K562 (cell line): ENCODE results near the gene THG1L. TPM values are rescaled to one million over a fixed set of nuclear protein-coding genes. Genes with fewer than 3 reads are reported as not detected.

Experiments used
- ATAC-seq: fragments of 200-7000 bp; cut with Tn5 transposase; 3 replicates; pipeline ENCODE4 v1.9.1; 2020; ENCODE audit warnings: moderate library complexity
- BruUV-seq: library from RNA; stranded (reverse); fragments of 400-500 nt; replicated peaks from 2 replicates; lab custom pipeline; 2021; lab: Mats Ljungman, UMichigan
- CTCF ChIA-PET: fragments of 300-600 bp; formaldehyde crosslinking; extraction: SDS; loops from one replicate; lab custom pipeline; 2021; ENCODE audit warnings: low intra/inter-chr PET ratio; lab: Yijun Ruan, JAX
- POLR2A ChIA-PET: fragments of 300-600, 350-650 bp; sonication (Branson Sonifier 250); formaldehyde crosslinking; extraction: SDS; loops from one replicate; lab custom pipeline; 2021; ENCODE audit warnings: antibody characterized with exemption, inconsistent platforms; lab: Yijun Ruan, JAX
- DNase-seq, 4 experiments: peaks; one replicate each; pipeline versions ENCODE4 v3.0.0 to v3.0.0-alpha.2; 2011 to 2018; ENCODE audit warnings: low spot score in 3 of 4, mixed read lengths in 3 of 4; ENCODE audit errors: extremely low read depth in 1 of 4
- FAIRE-seq: peaks from 2 replicates; lab custom pipeline; 2011; peaks lifted over from hg19 to GRCh38; lab: Jason Lieb, UNC
- H2AFZ ChIP-seq: 2 replicates; pipeline ENCODE4 v1.6.0; 2011; ENCODE audit warnings: low read depth, low read length, control low read depth, inconsistent platforms
- H3K27ac ChIP-seq: fragments of 200-600 bp; 3 replicates; pipeline ENCODE4 v1.8.0; 2011; ENCODE audit warnings: low read depth, mild to moderate bottlenecking, control low read depth, inconsistent platforms, low read length, moderate library complexity, mixed read lengths; ENCODE audit errors: extremely low read depth
- H3K27me3 ChIP-seq, 2 experiments: fragments of 300-600 bp in 1 of 2; 2 replicates in 1 of 2; 3 replicates in 1 of 2; pipeline versions ENCODE4 v1.6.0 to v1.8.0; 2011; ENCODE audit warnings: inconsistent platforms in 2 of 2, low read length in 2 of 2, mild to moderate bottlenecking in 1 of 2, mixed read lengths in 1 of 2, moderate library complexity in 1 of 2; ENCODE audit not compliant: control insufficient read depth in 2 of 2, insufficient read depth in 2 of 2
- H3K36me3 ChIP-seq: fragments of 300-600 bp; 3 replicates; pipeline ENCODE4 v1.8.0; 2011; ENCODE audit warnings: mild to moderate bottlenecking, low read length, inconsistent platforms; ENCODE audit not compliant: control insufficient read depth, insufficient read depth
- H3K4me1 ChIP-seq, 2 experiments: fragments of 200-600 bp in 1 of 2; replicated peaks in 1 of 2; 2 replicates in 1 of 2; 3 replicates in 1 of 2; pipeline versions ENCODE4 v1.5.1 to v1.8.0; 2011; ENCODE audit warnings: inconsistent platforms in 2 of 2, low read length in 2 of 2, mild to moderate bottlenecking in 1 of 2, mixed read lengths in 1 of 2, moderate library complexity in 1 of 2; ENCODE audit not compliant: control insufficient read depth in 2 of 2, insufficient read depth in 2 of 2
- H3K4me2 ChIP-seq: 2 replicates; pipeline ENCODE4 v1.6.1; 2011; ENCODE audit warnings: low read length, control low read depth, inconsistent platforms, mixed read lengths; ENCODE audit not compliant: insufficient read depth
- H3K4me3 ChIP-seq: fragments of 200-600 bp; sonication (generic), shearing (Covaris generic); 2 replicates; pipeline ENCODE4 v1.5.1; 2016; ENCODE audit warnings: control low read depth, inconsistent platforms
- H3K79me2 ChIP-seq: fragments of 200-600 bp; 3 replicates; pipeline ENCODE4 v1.8.0; 2011; ENCODE audit warnings: low read length, inconsistent platforms; ENCODE audit not compliant: control insufficient read depth, insufficient read depth
- H3K9ac ChIP-seq, 2 experiments: 2 replicates each; pipeline versions ENCODE4 v1.6.0 to v1.6.1; 2011; ENCODE audit warnings: low read depth in 2 of 2, low read length in 2 of 2, control low read depth in 1 of 2, inconsistent platforms in 1 of 2, mild to moderate bottlenecking in 1 of 2, mixed read lengths in 1 of 2; ENCODE audit not compliant: insufficient read depth in 1 of 2
- H3K9me1 ChIP-seq: one replicate; pipeline ENCODE4 v1.6.0; 2011; ENCODE audit warnings: inconsistent platforms, mild to moderate bottlenecking, low read length, moderate library complexity; ENCODE audit not compliant: control insufficient read depth, insufficient read depth
- H3K9me3 ChIP-seq: replicated peaks from 2 replicates; pipeline ENCODE4 v1.5.1; 2011; ENCODE audit warnings: low read depth, low read length, inconsistent platforms; ENCODE audit not compliant: control insufficient read depth, insufficient read depth
- H4K20me1 ChIP-seq: replicated peaks from 2 replicates; pipeline ENCODE4 v1.6.1; 2011; ENCODE audit warnings: low read length, inconsistent platforms, mixed read lengths; ENCODE audit not compliant: control insufficient read depth, insufficient read depth
- CREB3 ChIP-seq: fragments of 450-650 bp; conservative IDR thresholded peaks from 2 replicates; pipeline ENCODE4 v1.6.1; 2016; ENCODE audit warnings: missing genetic modification characterization, low read depth, mild to moderate bottlenecking, missing compliant biosample characterization, moderate library complexity
- CREB3L1 ChIP-seq: fragments of 450-650 bp; IDR thresholded peaks from 2 replicates; pipeline ENCODE4 v1.6.1; 2014; ENCODE audit warnings: low read depth, mild to moderate bottlenecking, moderate library complexity, borderline replicate concordance
- HDAC8 ChIP-seq: fragments of 450-650 bp; IDR thresholded peaks from 2 replicates; pipeline ENCODE4 v1.6.1; 2016; ENCODE audit warnings: mild to moderate bottlenecking, missing genetic modification characterization, moderate library complexity, missing compliant biosample characterization
- HMG20B ChIP-seq: fragments of 250-450 bp; sonication (Bioruptor Pico); IDR thresholded peaks from 2 replicates; pipeline ENCODE4 v1.5.0; 2021; ENCODE audit warnings: mild to moderate bottlenecking
- IFI16 ChIP-seq: fragments of 250-450 bp; sonication (Bioruptor Pico); IDR thresholded peaks from 2 replicates; pipeline ENCODE4 v2.1.2; 2022; ENCODE audit warnings: mild to moderate bottlenecking, inconsistent platforms
- STAT5A ChIP-seq: IDR thresholded peaks from 2 replicates; pipeline ENCODE4 v1.6.1; 2012; ENCODE audit warnings: low read length, inconsistent platforms, borderline replicate concordance
- ZC3H8 ChIP-seq: fragments of 450-650 bp; IDR thresholded peaks from 2 replicates; pipeline ENCODE4 v1.6.1; 2017
- ZNF143 ChIP-seq: sonication (generic); formaldehyde crosslinking; IDR thresholded peaks from 2 replicates; pipeline ENCODE4 v1.9.0; 2022; ENCODE audit warnings: mild to moderate bottlenecking, missing genetic modification reagents
- ZNF212 ChIP-seq: fragments of 450-650 bp; formaldehyde crosslinking; IDR thresholded peaks from 2 replicates; pipeline ENCODE4 v1.4.0; 2020; ENCODE audit warnings: mild to moderate bottlenecking
- WGBS: fragments of 100-300 bp; shearing (Covaris generic); methylation state at CpG from one replicate; pipeline ENCODE4 v1.1.6; 2016; ENCODE audit warnings: low coverage, mixed read lengths; ENCODE audit not compliant: insufficient coverage; ENCODE audit errors: missing lambda C conversion rate; 5-methylcytosine and 5-hydroxymethylcytosine counted together
- in situ Hi-C: fragments of 300-500 bp; cut with MboI; formaldehyde crosslinking; loops from 4 replicates; pipeline ENCODE4 v1.15.0; 2018; ENCODE audit warnings: inconsistent platforms, mixed read lengths
- intact Hi-C: fragments of 100-400 bp; cut with micrococcal nuclease; formaldehyde crosslinking; loops from 2 replicates; pipeline ENCODE4 v1.14.2; 2022
- polyA plus RNA-seq, 8 experiments: library from polyadenylated mRNA; depleted of rRNA in 4 of 8; stranded (reverse) in 5 of 8; unstranded in 3 of 8; fragments of >200 nt; fragmentation: Nextera tagmentation in 2 of 8; fragmentation: Illumina TruSeq in 1 of 8; extraction: Ambion mirVana in 2 of 8; extraction: Trizol in 1 of 8; gene quantifications; 2 replicates each; pipeline versions ENCODE4 v1.2.1 to v1.2.3, GENCODE V29; 2011 to 2014; ENCODE audit warnings: inconsistent platforms in 1 of 8, missing spikeins in 1 of 8
- total RNA-seq, 7 experiments: library from RNA; depleted of rRNA in 6 of 7; stranded (reverse); fragments of >200 nt in 6 of 7; fragmentation: Illumina TruSeq in 2 of 7; extraction: Trizol in 2 of 7; gene quantifications; 2 replicates each; pipeline versions ENCODE4 v1.2.1 to v1.2.3, GENCODE V29; 2011 to 2021; ENCODE audit warnings: low replicate concordance in 1 of 7

THG1L gene
- total and polyA plus RNA-seq, 9 of the 15 experiments (the other 6 are each of a cell fraction or from before 2014, with no cell fraction given) = 21.8 to 40.7 (median 28.0) TPM

GRCh38 chr5:157710431-157710830, 20.8 kb upstream of the THG1L start:
- ATAC-seq = no peak
- no peak for TF ChIP-seq ZNF212 (CRISPR knock-in tag)
- TF ChIP-seq CREB3L1 = no peak
- TF ChIP-seq STAT5A = no peak
- TF ChIP-seq, all 486 proteins: peak for 0
- no TSS peak for BruUV-seq
- H3K9me1 ChIP-seq = no peaks in the 10 kb centered on the region
- no peak overlapping the region for H3K4me2 ChIP-seq
- no peak for DNase-seq
- ChIA-PET CTCF (no interaction called here), POLR2A (no interaction called here)
- H3K4me3 ChIP-seq = no peak overlapping the region
- no peaks in the 10 kb centered on the region for H3K27me3 ChIP-seq
- no peaks in the 10 kb centered on the region for H4K20me1 ChIP-seq
- H3K4me1 ChIP-seq = no peaks in the 10 kb centered on the region
- in situ Hi-C loops = no loop called here
- intact Hi-C loops = no loop called here
- H2AFZ ChIP-seq = no peak overlapping the region
- H3K9me3 ChIP-seq = no peaks in the 10 kb centered on the region
- WGBS = 4% methylated on average over 3 of the region's 3 CpGs
- no peaks in the 10 kb centered on the region for H3K79me2 ChIP-seq
- FAIRE-seq = no peak
- H3K9ac ChIP-seq = no peak overlapping the region
- H3K27ac ChIP-seq = no peak overlapping the region
- no peaks in the 10 kb centered on the region for H3K36me3 ChIP-seq

GRCh38 chr5:157710882-157711281, 20.3 kb upstream of the THG1L start:
- POLR2A ChIA-PET = no interaction called here
- 0% methylated on average over 2 of the region's 2 CpGs for WGBS
- Histone ChIP-seq H4K20me1 (no peaks in the 10 kb centered on the region), H3K4me3 (no peak overlapping the region), H3K27ac (no peak overlapping the region), H3K4me1 (no peaks in the 10 kb centered on the region), H3K9me3 (no peaks in the 10 kb centered on the region), H2AFZ (no peak overlapping the region), H3K79me2 (no peaks in the 10 kb centered on the region), H3K36me3 (no peaks in the 10 kb centered on the region), H3K27me3 (no peaks in the 10 kb centered on the region), H3K4me2 (no peak overlapping the region), H3K9ac (no peak overlapping the region), H3K9me1 (no peaks in the 10 kb centered on the region)
- ATAC-seq (no peak), FAIRE-seq (no peak), DNase-seq (no peak)
- intact Hi-C loops (no loop called here), in situ Hi-C loops (no loop called here)
- CTCF ChIA-PET = no interaction called here
- BruUV-seq = no TSS peak
- TF ChIP-seq HMG20B (CRISPR knock-in tag) (no peak), IFI16 (no peak), ZC3H8 (no peak), CREB3 (tag) (no peak), HDAC8 (no peak), ZNF143 (CRISPR knock-in tag) (no peak)
